ENCODE measurements around the gene AVL9. TPM values are rescaled to one million over a fixed set of nuclear protein-coding genes. Genes with fewer than 3 reads are reported as not detected.
"Not testable (repeated sequence)": the region's sequence is repeated elsewhere in the genome, so short reads cannot be mapped to it uniquely, and the experiment has no call there.

Gene AVL9
- total RNA-seq, 1 donor from 2014 or later: 25.5 TPM

- TF ChIP-seq POLR2A (IDR thresholded peaks at IDR 0.05): no peak
- TF ChIP-seq CTCF (IDR thresholded peaks at IDR 0.05): no peak
- TF ChIP-seq POLR2AphosphoS5 (IDR thresholded peaks at IDR 0.05; ENCODE audit: insufficient read depth in 1 of 2, low read depth in 1 of 2): no peak
- Histone ChIP-seq H3K4me3 (no peak overlapping the region), H3K27me3 (no peaks in the 10 kb centered on the region), H3K36me3 (no peaks in the 10 kb centered on the region), H3K9me3 (no peaks in the 10 kb centered on the region), H3K27ac (no peak overlapping the region), H3K4me1 (no peaks in the 10 kb centered on the region)
- intact Hi-C loops (cut with DNase I): no loop called here
- DNase-seq (ENCODE audit: extremely low spot score in 2 of 2): no peak
These were observed 135.7 kb downstream of the AVL9 start for GRCh38 chr7:32631021-32631420.

DNA sequence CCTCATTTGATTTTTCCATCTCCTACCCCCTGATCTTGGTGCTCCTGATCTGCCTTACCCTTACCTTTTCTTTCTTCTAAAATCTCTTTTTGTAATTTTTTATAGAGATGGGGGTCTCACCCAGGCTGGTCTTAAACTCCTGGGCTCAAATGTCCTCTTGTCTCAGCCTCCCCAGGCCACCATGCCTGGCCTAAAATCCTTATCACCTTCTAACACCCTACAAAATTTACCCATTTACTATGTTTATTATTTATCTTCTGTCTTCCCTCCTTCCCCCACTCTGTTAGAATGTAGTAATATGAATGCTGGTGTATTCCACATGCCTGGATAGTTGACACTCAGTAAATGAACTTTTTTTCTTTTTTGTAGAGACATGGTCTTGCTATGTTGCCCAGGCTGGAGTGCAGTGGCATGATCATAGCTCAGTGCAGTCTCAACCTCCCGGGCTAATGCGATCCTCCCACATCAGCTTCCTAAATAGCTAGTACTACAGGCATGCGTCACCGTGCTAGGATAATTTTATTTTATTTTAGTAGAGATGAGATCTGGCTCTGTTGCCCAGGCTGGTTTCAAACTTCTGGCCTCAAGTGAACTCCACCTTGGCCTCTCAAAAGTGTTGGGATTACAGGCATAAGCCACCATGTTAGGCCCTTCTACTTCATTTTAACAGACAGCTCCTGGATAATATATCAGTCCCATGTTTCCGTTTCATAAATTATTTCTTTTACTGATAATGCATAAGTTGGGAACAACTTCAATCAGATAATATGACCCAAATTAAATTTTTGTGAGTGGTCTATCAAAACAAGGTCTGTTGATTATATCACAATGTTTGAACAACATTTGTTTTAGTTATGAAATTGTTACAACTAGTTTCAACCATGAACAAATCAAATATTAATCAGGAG lies 136.6 kb downstream of the AVL9 start:
- intact Hi-C loops (cut with DNase I); H3K4me1 ChIP-seq; H3K27ac ChIP-seq: not testable (repeated sequence)

GRCh38 chr7:32633446-32633845 lies 138.2 kb downstream of the AVL9 start:
- DNase-seq (ENCODE audit: extremely low spot score in 2 of 2); H3K36me3 ChIP-seq; H3K9me3 ChIP-seq; H3K27me3 ChIP-seq; H3K27ac ChIP-seq; H3K4me3 ChIP-seq; H3K4me1 ChIP-seq; intact Hi-C loops (cut with DNase I): not testable (repeated sequence)

More for the DNA sequence above, 136.6 kb downstream of the AVL9 start:
- H3K36me3 ChIP-seq; H3K27me3 ChIP-seq; H3K4me3 ChIP-seq; H3K9me3 ChIP-seq; DNase-seq (ENCODE audit: extremely low spot score in 2 of 2): not testable (repeated sequence)

- H3K36me3 ChIP-seq; intact Hi-C loops (cut with DNase I); DNase-seq (ENCODE audit: extremely low spot score in 2 of 2): not testable (repeated sequence)
These were observed 139.6 kb downstream of the AVL9 start for GRCh38 chr7:32634798-32635393.

GRCh38 chr7:32636725-32637462 lies 141.6 kb downstream of the AVL9 start:
- H3K4me3 ChIP-seq; H3K36me3 ChIP-seq; intact Hi-C loops (cut with DNase I); DNase-seq (ENCODE audit: extremely low spot score in 2 of 2); H3K27me3 ChIP-seq; H3K27ac ChIP-seq; H3K4me1 ChIP-seq; H3K9me3 ChIP-seq: not testable (repeated sequence)

More at GRCh38 chr7:32634798-32635393, 139.6 kb downstream of the AVL9 start:
- H3K9me3 ChIP-seq, H3K4me3 ChIP-seq, H3K4me1 ChIP-seq, H3K27ac ChIP-seq, H3K27me3 ChIP-seq: not testable (repeated sequence)

GRCh38 chr7:32637611-32638010 lies 142.3 kb downstream of the AVL9 start:
- intact Hi-C loops (cut with DNase I); H3K4me1 ChIP-seq; DNase-seq (ENCODE audit: extremely low spot score in 2 of 2); H3K36me3 ChIP-seq; H3K9me3 ChIP-seq; H3K27ac ChIP-seq; H3K4me3 ChIP-seq; H3K27me3 ChIP-seq: not testable (repeated sequence)

Other genes with a start within 250 kb of the AVL9 start
- 31.9 TPM for gene LSM5, start 5.1 kb upstream of the AVL9 start, total RNA-seq

Measured in vagina (tissue), 2 donors.